ENCODE results near the gene PNMA5. TPM values are rescaled to one million over a fixed set of nuclear protein-coding genes. Genes with fewer than 3 reads are reported as not detected.
A peak's percentile ranks its signal among the peaks of the same experiment; 100 is the strongest.

PNMA5 gene
- total and polyA plus RNA-seq, 8 donors = not detected

DNA sequence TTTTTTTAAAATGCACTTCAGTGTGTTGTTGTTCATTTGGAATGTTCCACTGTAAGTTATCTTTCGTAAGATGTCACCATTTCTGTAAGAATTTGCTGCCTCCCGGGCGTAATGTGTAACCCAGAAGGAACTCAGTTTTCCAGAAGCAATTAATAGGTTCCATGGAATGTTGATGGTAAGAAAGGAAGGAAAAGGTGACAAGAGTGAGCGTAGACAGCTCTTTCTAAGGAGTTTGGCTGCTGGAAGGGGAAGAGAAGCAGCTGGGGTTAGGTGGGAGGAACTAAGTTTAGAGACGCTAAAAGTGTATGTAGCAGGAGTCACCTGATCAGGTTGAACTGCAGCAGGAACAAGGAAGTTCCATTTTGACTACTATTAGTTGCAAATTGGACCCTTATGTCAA, 35.9 kb downstream of the PNMA5 start:
- Histone ChIP-seq H3K27ac (peak overlapping the region in 1 of 4 donors; percentile 67), H3K4me3 (no peak overlapping the region), H3K36me3 (no peaks in the 10 kb centered on the region), H3K27me3 (peaks cover 0 to 4% (median 1%) of the 10 kb centered on the region in 4 donors), H3K9me3 (no peaks in the 10 kb centered on the region), H3K4me1 (peaks cover 0 to 4% (median 0%) of the 10 kb centered on the region in 3 donors)
- intact Hi-C loops (cut with DNase I) = no loop called here
- TF ChIP-seq, protein P1, sequence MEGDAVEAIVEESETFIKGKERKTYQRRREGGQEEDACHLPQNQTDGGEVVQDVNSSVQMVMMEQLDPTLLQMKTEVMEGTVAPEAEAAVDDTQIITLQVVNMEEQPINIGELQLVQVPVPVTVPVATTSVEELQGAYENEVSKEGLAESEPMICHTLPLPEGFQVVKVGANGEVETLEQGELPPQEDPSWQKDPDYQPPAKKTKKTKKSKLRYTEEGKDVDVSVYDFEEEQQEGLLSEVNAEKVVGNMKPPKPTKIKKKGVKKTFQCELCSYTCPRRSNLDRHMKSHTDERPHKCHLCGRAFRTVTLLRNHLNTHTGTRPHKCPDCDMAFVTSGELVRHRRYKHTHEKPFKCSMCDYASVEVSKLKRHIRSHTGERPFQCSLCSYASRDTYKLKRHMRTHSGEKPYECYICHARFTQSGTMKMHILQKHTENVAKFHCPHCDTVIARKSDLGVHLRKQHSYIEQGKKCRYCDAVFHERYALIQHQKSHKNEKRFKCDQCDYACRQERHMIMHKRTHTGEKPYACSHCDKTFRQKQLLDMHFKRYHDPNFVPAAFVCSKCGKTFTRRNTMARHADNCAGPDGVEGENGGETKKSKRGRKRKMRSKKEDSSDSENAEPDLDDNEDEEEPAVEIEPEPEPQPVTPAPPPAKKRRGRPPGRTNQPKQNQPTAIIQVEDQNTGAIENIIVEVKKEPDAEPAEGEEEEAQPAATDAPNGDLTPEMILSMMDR (IDR thresholded peaks at IDR 0.05) = no peak
- 77 to 88% methylated on average over 5 of the region's 5 CpGs for WGBS, 2 donors
- ATAC-seq (peak in 1 of 4 donors; percentile 6), FAIRE-seq (no peak), DNase-seq (peak in 1 of 6 donors; percentile 20)

DNA sequence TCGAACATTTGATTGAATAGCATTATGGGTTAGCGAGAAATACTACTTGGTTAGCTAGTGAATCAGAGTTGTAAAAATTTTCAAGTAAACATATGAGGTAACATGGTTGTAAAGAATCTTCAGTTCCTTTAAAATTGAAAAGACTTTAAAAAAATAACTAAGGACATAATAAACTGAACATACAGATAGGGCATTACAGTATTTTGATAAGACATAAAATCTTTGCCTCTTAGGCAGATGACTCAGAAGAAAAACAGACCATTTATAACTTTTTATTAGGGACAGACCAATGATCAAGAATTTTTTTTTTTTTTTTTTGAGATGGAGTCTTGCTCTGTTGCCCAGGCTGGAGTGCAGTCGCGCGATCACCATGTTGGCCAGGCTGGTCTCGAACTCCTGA, 43.1 kb downstream of the PNMA5 start:
- no peak for FAIRE-seq
- TF ChIP-seq, protein P1 (IDR thresholded peaks at IDR 0.05) = no peak
- H3K9me3 ChIP-seq = no peaks in the 10 kb centered on the region
- no peaks in the 10 kb centered on the region for H3K36me3 ChIP-seq
- no peak for ATAC-seq
- H3K4me1 ChIP-seq = no peaks in the 10 kb centered on the region
- no peak overlapping the region for H3K4me3 ChIP-seq
- H3K27ac ChIP-seq = no peak overlapping the region
- H3K27me3 ChIP-seq = peaks cover 0 to 5% (median 0%) of the 10 kb centered on the region in 4 donors
- intact Hi-C loops (cut with DNase I) = no loop called here
- DNase-seq = no peak
- WGBS, 2 donors = 87 to 91% methylated on average over 6 of the region's 6 CpGs

DNA sequence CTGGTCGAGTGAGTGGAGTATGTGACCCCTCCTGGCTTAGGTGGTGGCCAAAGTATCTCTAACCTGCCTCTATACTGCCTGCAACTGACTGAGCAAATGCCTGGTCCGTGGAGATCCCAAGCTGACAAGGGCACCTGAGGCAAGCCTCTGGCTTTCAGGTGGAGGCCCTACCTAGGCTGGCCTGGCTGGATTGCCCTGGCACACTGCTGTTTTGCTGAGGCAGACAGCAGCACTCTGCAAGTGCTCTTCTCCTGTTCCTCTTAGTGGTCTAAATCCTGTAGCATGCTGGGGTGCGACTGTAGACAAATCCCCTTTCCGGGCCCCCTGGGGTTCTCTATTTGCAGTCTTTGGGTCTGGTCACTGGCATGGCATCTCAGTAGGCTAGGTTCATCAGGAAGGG, 44.8 kb downstream of the PNMA5 start:
- FAIRE-seq (no peak), DNase-seq (peak in 1 of 6 donors; percentile 28), ATAC-seq (no peak)
- no peaks in the 10 kb centered on the region for H3K9me3 ChIP-seq
- H3K27ac ChIP-seq = no peak overlapping the region
- TF ChIP-seq, protein P1 (IDR thresholded peaks at IDR 0.05) = no peak
- no peak overlapping the region for H3K4me3 ChIP-seq
- 43 to 54% methylated on average over 4 of the region's 4 CpGs for WGBS, 2 donors
- peaks cover 0 to 5% (median 0%) of the 10 kb centered on the region in 4 donors for H3K27me3 ChIP-seq
- no peaks in the 10 kb centered on the region for H3K4me1 ChIP-seq
- no peaks in the 10 kb centered on the region for H3K36me3 ChIP-seq
- intact Hi-C loops (cut with DNase I) = no loop called here

DNA sequence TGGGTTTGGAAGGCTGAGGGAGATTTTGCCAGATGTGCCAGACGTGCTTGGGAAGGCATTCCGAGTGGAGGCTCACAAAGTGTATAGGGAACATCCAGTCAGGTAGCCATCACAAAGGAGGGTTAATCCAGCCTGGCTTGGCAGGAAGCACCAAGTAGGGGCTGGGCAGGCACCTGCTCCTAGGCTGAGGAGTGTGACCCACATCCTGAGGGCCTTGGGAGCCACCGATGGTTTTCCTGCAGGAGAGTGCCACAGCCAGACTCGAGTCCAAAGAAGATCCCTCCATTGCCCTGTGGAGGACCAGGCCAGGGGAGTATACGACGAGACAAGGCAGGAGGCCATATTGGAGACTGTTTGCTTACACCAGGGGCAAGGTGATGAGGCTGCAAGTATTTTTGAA, 47.2 kb downstream of the PNMA5 start:
- FAIRE-seq (no peak), DNase-seq (no peak), ATAC-seq (no peak)
- Histone ChIP-seq H3K36me3 (no peaks in the 10 kb centered on the region), H3K4me3 (no peak overlapping the region), H3K27me3 (no peaks in the 10 kb centered on the region), H3K9me3 (no peaks in the 10 kb centered on the region), H3K27ac (no peak overlapping the region), H3K4me1 (peaks cover 0 to 5% (median 0%) of the 10 kb centered on the region in 3 donors)
- TF ChIP-seq, protein P1 (IDR thresholded peaks at IDR 0.05) = no peak
- 81 to 92% methylated on average over 6 of the region's 6 CpGs for WGBS, 2 donors
- intact Hi-C loops (cut with DNase I) = no loop called here

DNA sequence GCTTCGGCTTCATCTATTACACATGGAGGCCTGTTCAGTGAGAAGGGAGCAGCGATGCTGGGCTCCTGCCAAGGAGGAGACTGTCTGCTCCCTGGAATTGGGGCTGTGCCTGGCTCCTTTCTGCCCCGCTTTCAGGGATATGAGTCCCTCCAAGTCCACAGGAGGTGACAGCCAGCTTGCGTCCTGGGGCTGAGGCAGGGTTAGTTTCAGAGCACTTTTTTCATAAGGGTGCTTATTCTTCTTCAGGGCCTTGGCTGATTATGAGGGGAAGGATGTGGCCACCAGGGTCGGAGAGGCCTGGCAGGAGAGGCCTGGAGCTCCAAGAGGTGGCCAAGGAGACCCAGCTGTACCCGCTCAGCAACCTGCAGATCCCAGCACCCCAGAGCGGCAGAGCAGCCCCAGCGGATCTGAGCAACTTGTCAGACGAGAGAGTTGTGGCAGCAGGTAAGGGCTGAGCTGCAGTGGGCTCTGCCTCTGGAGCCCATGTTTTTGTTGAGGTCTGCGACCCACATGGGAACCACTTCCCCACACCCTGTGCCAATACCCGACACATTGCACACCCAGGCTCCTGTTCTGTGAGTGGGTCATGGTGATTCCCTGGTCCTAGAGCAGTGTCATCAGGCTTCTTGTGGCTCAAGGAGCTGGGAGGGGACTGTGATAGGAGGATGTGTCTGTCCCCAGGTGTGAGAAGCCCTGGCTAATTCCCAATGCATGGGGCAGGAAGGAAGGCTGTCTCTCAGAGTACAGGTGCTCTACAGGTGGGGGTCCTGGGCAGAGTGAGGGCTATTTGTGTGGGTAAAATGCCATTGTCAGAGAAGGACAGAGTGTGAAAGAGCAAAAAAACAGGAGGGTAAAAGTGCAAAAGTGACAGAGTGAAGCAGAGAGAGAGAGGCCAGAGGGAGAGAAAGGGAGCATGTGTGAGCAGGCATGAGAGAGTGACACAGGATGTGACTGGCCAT, 48.6 kb downstream of the PNMA5 start:
- peaks cover 0 to 5% (median 0%) of the 10 kb centered on the region in 3 donors for H3K4me1 ChIP-seq
- FAIRE-seq = no peak
- ATAC-seq = no peak
- no peaks in the 10 kb centered on the region for H3K9me3 ChIP-seq
- no peak for DNase-seq
- intact Hi-C loops (cut with DNase I) = no loop called here
- no peaks in the 10 kb centered on the region for H3K27me3 ChIP-seq
- WGBS, 2 donors = 76 to 90% methylated on average over 11 of the region's 11 CpGs
- TF ChIP-seq, protein P1 (IDR thresholded peaks at IDR 0.05) = no peak
- no peaks in the 10 kb centered on the region for H3K36me3 ChIP-seq
- no peak overlapping the region for H3K27ac ChIP-seq
- no peak overlapping the region for H3K4me3 ChIP-seq
